B cell (primary cell): ENCODE results near the gene ZNF750. TPM values are rescaled to one million over a fixed set of nuclear protein-coding genes. Genes with fewer than 3 reads are reported as not detected.

Experiments
- ATAC-seq: fragments of 200-7000 bp; cut with Tn5 transposase; one replicate; pipeline ENCODE4 v1.10.0; 2021; ENCODE audit warnings: low read depth, mild to moderate bottlenecking, moderate number of reproducible peaks, moderate library complexity
- CTCF ChIA-PET: fragments of 350-600 bp; sonication (Branson Sonifier 250); formaldehyde crosslinking; loops from one replicate; lab custom pipeline; 2021; ENCODE audit warnings: antibody characterized with exemption, inconsistent platforms; lab: Charles Lee
- POLR2A ChIA-PET: fragments of 350-600 bp; sonication (Branson Sonifier 250); formaldehyde crosslinking; loops from one replicate; lab custom pipeline; 2021; ENCODE audit warnings: antibody characterized with exemption; lab: Charles Lee
- DNase-seq: peaks from one replicate; pipeline ENCODE4 v3.0.0; 2013
- H2AFZ ChIP-seq: 2 replicates; pipeline ENCODE4 v1.6.1; 2012; ENCODE audit warnings: mild to moderate bottlenecking, low read depth, low read length; ENCODE audit not compliant: insufficient read depth, poor library complexity, severe bottlenecking
- H3K27ac ChIP-seq, 2 donors: 1 replicate in 1 of 2; 2 replicates in 1 of 2; pipeline ENCODE4 v1.5.1; 2012 to 2013; ENCODE audit warnings: low read length in 2 of 2, mild to moderate bottlenecking in 2 of 2, moderate library complexity in 1 of 2
- H3K27me3 ChIP-seq, 4 experiments: fragments of 200-600 bp in 1 of 4; sonication (generic) in 1 of 4; replicated peaks in 1 of 4; 1 replicate in 2 of 4; 2 replicates in 2 of 4; pipeline versions ENCODE4 v1.6.1 to v1.7.0; 2013 to 2016; ENCODE audit warnings: low read length in 3 of 4, mild to moderate bottlenecking in 2 of 4, mixed read lengths in 1 of 4, moderate library complexity in 1 of 4; ENCODE audit not compliant: insufficient read depth in 4 of 4, control insufficient read depth in 3 of 4; ENCODE audit errors: control extremely low read depth in 1 of 4
- H3K36me3 ChIP-seq, 2 experiments: replicated peaks in 1 of 2; 1 replicate in 1 of 2; 2 replicates in 1 of 2; pipeline versions ENCODE4 v1.6.1 to v1.7.1; 2013; ENCODE audit warnings: low read length in 1 of 2; ENCODE audit not compliant: insufficient read depth in 2 of 2, control insufficient read depth in 1 of 2; ENCODE audit errors: control extremely low read depth in 1 of 2, extremely low read depth in 1 of 2
- H3K4me1 ChIP-seq, 2 donors: fragments of 200-600 bp in 1 of 2; sonication (generic) in 1 of 2; 1 replicate in 1 of 2; 2 replicates in 1 of 2; pipeline versions ENCODE4 v1.5.1 to v1.6.1; 2013 to 2017; ENCODE audit warnings: low read length in 2 of 2; ENCODE audit not compliant: control insufficient read depth in 2 of 2, insufficient read depth in 2 of 2
- H3K4me2 ChIP-seq: replicated peaks from 2 replicates; pipeline ENCODE3; 2012; ENCODE audit warnings: mild to moderate bottlenecking, low read depth, low read length; ENCODE audit not compliant: poor library complexity, severe bottlenecking
- H3K4me3 ChIP-seq, 5 experiments: fragments of 200-600 bp in 1 of 5; sonication (generic) in 1 of 5; 1 replicate in 3 of 5; 2 replicates in 2 of 5; pipeline versions ENCODE4 v1.5.1 to v1.7.0; 2011 to 2016; ENCODE audit warnings: low read length in 4 of 5, mild to moderate bottlenecking in 4 of 5, low read depth in 2 of 5, control low read depth in 1 of 5, moderate library complexity in 1 of 5; ENCODE audit not compliant: insufficient read depth in 1 of 5; ENCODE audit errors: control extremely low read depth in 1 of 5, extremely low read depth in 1 of 5
- H3K79me2 ChIP-seq: fragments of 200-600 bp; sonication (generic); one replicate; pipeline ENCODE4 v1.6.0; 2016; ENCODE audit warnings: low read length; ENCODE audit not compliant: control insufficient read depth, insufficient read depth
- H3K9ac ChIP-seq: fragments of 200-600 bp; sonication (generic); 2 replicates; pipeline ENCODE4 v1.6.1; 2017; ENCODE audit warnings: mild to moderate bottlenecking, low read length, moderate library complexity
- H3K9me3 ChIP-seq, 3 donors: one replicate each; pipeline versions ENCODE4 v1.6.1 to v1.7.1; 2013; ENCODE audit warnings: low read length in 2 of 3; ENCODE audit not compliant: control insufficient read depth in 2 of 3, insufficient read depth in 1 of 3; ENCODE audit errors: control extremely low read depth in 1 of 3
- H4K20me1 ChIP-seq: 2 replicates; pipeline ENCODE4 v1.6.0; 2012; ENCODE audit warnings: mild to moderate bottlenecking, low read length; ENCODE audit not compliant: insufficient read depth, control insufficient read depth, poor library complexity, severe bottlenecking
- H3K27ac Mint-ChIP-seq: one replicate; pipeline ENCODE4 v1.8.0; 2021; ENCODE audit warnings: mixed read lengths
- H3K27me3 Mint-ChIP-seq: one replicate; pipeline ENCODE4 v1.8.0; 2021; ENCODE audit warnings: mixed read lengths
- H3K4me1 Mint-ChIP-seq: one replicate; pipeline ENCODE4 v1.8.0; 2021; ENCODE audit warnings: mixed read lengths
- H3K4me3 Mint-ChIP-seq: one replicate; pipeline ENCODE4 v1.8.0; 2021; ENCODE audit warnings: mixed read lengths
- H3K9me3 Mint-ChIP-seq: one replicate; pipeline ENCODE4 v1.8.0; 2022; ENCODE audit warnings: mixed read lengths; ENCODE audit not compliant: insufficient read depth
- CTCF ChIP-seq: fragments of 200-600 bp; IDR thresholded peaks from one replicate; pipeline ENCODE4 v1.8.0; 2022; ENCODE audit warnings: antibody characterized with exemption, mild to moderate bottlenecking
- EZH2 ChIP-seq: IDR thresholded peaks from 2 replicates; pipeline ENCODE4 v1.6.1; 2012; ENCODE audit warnings: borderline replicate concordance, low read depth, mild to moderate bottlenecking, moderate library complexity, low read length; ENCODE audit not compliant: insufficient read depth, poor library complexity, severe bottlenecking
- WGBS: methylation state at CpG from one replicate; pipeline ENCODE4 v1.1.5; 2013; ENCODE audit warnings: missing lambda C conversion rate; ENCODE audit not compliant: insufficient coverage; 5-methylcytosine and 5-hydroxymethylcytosine counted together
- intact Hi-C: fragments of 100-400 bp; cut with micrococcal nuclease; formaldehyde crosslinking; loops from one replicate; pipeline ENCODE4 v1.10.0; 2022
- polyA plus RNA-seq: library from polyadenylated mRNA; depleted of rRNA; stranded (reverse); fragments of >200 nt; gene quantifications from 2 replicates; pipeline ENCODE4 v1.2.3, GENCODE V29; 2012
- total RNA-seq, 2 donors: library from RNA; stranded (reverse); fragments of 120-200 nt in 1 of 2; gene quantifications; 1 replicate in 1 of 2; 2 replicates in 1 of 2; pipeline versions ENCODE4 v1.2.3 to v1.2.4, GENCODE V29; 2013 to 2022

ZNF750 gene
- total and polyA plus RNA-seq, 2 donors (not counting 1 experiment from before 2014, with no cell fraction given), result not detected

- Histone ChIP-seq H3K36me3 (peaks cover 0 to 19% of the 10 kb centered on the region in 2 experiments), H4K20me1 (no peaks in the 10 kb centered on the region), H3K9ac (no peak overlapping the region), H3K4me1 (peaks cover 0 to 4% of the 10 kb centered on the region in 2 donors), H3K4me3 (no peak overlapping the region), H3K27ac (no peak overlapping the region), H2AFZ (no peak overlapping the region), H3K9me3 (no peaks in the 10 kb centered on the region), H3K27me3 (no peaks in the 10 kb centered on the region), H3K4me2 (no peak overlapping the region), H3K79me2 (no peaks in the 10 kb centered on the region)
- H3K9me3 Mint-ChIP-seq, result no peaks in the 10 kb centered on the region
- no peak overlapping the region for H3K4me3 Mint-ChIP-seq
- H3K27ac Mint-ChIP-seq, result no peak overlapping the region
- POLR2A ChIA-PET, result no interaction called here
- DNase-seq, result no peak
- peaks cover 5% of the 10 kb centered on the region for H3K4me1 Mint-ChIP-seq
- WGBS, result 90% methylated on average over 22 of the region's 22 CpGs
- ATAC-seq, result no peak
- TF ChIP-seq CTCF (no peak), EZH2 (no peak)
- CTCF ChIA-PET, result no interaction called here
- H3K27me3 Mint-ChIP-seq, result no peaks in the 10 kb centered on the region
- intact Hi-C loops, result no loop called here
Measured at GRCh38 chr17:82810644-82811430, 29.0 kb downstream of the ZNF750 start.
